Activated CD4-positive, alpha-beta T cell treated with anti-CD3 and anti-CD28 coated beads, Interleukin-2, amount 50 U/mL, for 24 hours (primary cell): ENCODE results near the gene FGF1.

ENCODE experiments used
- DNase-seq, 2 donors: peaks; one replicate each; pipeline ENCODE4 v3.0.0-alpha.2; 2020; ENCODE audit warnings: low read depth in 1 of 2, low spot score in 1 of 2

FGF1 gene

DNA sequence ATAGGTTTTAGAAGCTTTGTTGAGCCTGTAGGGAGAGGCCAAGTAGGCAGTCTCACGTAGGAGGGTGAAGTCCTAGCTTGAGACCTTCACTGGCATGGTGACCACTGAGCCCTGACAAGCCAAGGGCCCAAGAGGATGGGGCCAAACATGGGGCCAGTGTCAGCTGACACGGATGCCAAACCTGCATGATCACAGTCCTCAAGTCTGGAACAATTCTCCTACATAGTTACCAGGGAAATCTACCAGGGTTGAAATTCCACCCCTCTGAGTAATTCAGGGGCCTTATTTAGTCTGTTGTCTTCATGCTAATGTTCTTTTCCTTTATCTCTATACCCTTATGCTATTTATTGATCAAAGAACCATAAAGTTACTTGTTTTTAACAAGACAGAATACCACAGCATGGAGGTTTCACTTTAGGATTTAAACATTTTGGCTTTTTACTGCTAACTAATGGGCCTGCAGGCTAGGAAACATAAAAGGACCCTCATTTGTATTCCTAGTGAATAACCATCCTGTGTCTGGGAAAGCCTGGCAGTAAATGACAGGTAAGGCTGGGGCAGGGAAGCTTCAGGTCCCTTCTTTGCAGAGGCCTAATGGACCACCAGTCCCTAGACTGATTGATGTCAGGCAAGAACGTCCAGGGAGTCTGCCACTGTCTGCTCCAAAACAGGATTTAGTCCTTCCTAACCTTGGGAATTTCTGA lies 140.8 kb downstream of the FGF1 start:
- no peak for DNase-seq

DNA sequence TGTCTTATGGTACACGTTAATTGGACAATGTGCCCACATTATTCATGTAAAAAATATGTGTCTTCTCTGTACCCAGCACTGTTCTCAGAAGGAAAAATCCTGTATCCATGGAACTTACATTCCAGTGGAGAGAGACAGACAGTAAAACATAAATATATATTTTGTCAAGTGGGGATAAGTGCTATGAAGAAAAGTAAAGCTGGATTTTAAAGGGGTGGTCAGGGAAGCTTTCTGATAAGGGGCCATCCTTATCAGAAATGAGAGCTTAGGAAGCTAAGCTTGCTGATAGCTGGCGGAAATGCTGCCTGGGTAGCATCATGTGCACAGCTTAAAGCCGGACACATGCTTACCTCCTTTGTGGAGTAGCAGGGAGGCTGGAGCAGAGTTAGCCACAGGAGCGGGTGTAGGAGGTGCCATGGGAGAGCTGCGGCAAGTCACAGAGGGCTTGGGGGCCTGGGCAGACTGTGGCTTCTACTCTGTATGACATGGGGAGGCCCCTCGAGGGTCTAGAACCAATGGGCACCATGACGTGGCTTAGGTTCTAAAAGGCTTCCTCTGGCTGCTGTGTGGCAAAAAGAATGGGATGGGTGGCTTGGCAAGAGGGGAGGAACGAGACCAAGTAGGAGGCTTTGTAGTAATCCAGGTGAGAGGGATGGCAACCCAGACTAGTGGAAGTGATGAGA lies 141.7 kb downstream of the FGF1 start:
- no peak for DNase-seq

DNA sequence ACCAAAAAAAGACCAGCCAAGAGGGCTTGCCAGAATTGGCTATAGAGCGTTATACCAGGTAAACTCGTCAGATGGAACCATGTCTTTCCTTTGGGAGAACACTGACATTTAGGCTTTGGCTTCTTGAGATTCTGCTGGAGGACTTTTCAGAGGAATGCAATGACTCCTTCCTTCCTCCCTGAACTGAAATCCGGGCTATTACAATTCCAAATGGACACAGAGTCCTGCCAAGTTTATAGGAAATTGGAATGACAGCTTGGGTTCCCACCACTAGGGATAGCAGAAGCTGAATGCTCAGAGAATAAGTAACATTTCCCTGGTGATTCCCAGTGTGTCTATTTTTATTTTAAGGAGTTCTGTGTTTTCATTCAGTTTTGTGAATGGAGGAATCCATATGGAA lies 143.0 kb downstream of the FGF1 start:
- no peak for DNase-seq
